Right lobe of liver (tissue), 4 donors: ENCODE results near the gene SERPINB10.

ENCODE experiments used
- POLR2A ChIP-seq: fragments of 450-650 bp; IDR thresholded peaks from one replicate; pipeline ENCODE4 v1.6.1; 2017; ENCODE audit warnings: antibody characterized with exemption, mild to moderate bottlenecking
- TF ChIP-seq, protein P1 (sequence below), 4 donors: fragments of 200-600 bp in 3 of 4; fragments of 450-650 bp in 1 of 4; IDR thresholded peaks; one replicate each; pipeline versions ENCODE4 v1.5.1 to v1.8.0; 2016 to 2022; ENCODE audit warnings: antibody characterized with exemption in 4 of 4, mild to moderate bottlenecking in 2 of 4
- donor health status: DM: no; HTN: no; CAD: no.
- donor health status: DM: no; HTN: no; CAD: no.
- donor health status: DM: no; HTN: yes; CAD: no.

GRCh38 chr18:63969942-63970808 is 62.4 kb downstream of the SERPINB10 start, which contains the start of gene SERPINB8:
- peak; percentile 99 for TF ChIP-seq POLR2A
- TF ChIP-seq, protein P1, sequence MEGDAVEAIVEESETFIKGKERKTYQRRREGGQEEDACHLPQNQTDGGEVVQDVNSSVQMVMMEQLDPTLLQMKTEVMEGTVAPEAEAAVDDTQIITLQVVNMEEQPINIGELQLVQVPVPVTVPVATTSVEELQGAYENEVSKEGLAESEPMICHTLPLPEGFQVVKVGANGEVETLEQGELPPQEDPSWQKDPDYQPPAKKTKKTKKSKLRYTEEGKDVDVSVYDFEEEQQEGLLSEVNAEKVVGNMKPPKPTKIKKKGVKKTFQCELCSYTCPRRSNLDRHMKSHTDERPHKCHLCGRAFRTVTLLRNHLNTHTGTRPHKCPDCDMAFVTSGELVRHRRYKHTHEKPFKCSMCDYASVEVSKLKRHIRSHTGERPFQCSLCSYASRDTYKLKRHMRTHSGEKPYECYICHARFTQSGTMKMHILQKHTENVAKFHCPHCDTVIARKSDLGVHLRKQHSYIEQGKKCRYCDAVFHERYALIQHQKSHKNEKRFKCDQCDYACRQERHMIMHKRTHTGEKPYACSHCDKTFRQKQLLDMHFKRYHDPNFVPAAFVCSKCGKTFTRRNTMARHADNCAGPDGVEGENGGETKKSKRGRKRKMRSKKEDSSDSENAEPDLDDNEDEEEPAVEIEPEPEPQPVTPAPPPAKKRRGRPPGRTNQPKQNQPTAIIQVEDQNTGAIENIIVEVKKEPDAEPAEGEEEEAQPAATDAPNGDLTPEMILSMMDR (IDR thresholded peaks at IDR 0.05), result no peak
